ENCODE measurements around the gene SLC35E4. TPM values are rescaled to one million over a fixed set of nuclear protein-coding genes. Genes with fewer than 3 reads are reported as not detected.

The SLC35E4 gene
- total and polyA plus RNA-seq, 9 of the 15 experiments (the other 6 are each of a cell fraction or from before 2014, with no cell fraction given) = 0.06 to 2.3 (median 0.86) TPM; not detected in 1

DNA sequence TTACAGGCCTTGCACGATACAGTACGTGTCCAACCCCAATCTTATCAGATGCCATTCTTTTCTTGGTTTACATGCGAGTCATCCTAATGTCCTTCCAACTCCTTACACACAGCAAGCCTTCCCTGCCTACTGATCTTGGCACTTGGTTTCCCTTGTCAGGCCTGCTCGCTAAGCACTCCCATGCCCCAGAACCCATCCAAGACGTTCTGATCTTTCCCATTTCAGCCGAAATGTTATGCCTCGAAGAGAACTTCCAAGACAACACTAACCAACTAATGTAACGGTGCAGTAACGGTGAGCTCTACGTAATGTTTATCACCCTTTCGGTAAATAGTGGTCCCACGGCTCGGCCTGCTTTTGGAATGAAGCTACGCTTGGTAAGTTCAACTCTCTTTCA lies 44.4 kb upstream of the SLC35E4 start (continued):
- TF ChIP-seq SMARCB1 (IDR thresholded peaks at IDR 0.05; ENCODE audit: insufficient read length, low read depth) = no peak
- TF ChIP-seq TAF9B (IDR thresholded peaks at IDR 0.05; ENCODE audit: partially characterized antibody) = no peak

DNA sequence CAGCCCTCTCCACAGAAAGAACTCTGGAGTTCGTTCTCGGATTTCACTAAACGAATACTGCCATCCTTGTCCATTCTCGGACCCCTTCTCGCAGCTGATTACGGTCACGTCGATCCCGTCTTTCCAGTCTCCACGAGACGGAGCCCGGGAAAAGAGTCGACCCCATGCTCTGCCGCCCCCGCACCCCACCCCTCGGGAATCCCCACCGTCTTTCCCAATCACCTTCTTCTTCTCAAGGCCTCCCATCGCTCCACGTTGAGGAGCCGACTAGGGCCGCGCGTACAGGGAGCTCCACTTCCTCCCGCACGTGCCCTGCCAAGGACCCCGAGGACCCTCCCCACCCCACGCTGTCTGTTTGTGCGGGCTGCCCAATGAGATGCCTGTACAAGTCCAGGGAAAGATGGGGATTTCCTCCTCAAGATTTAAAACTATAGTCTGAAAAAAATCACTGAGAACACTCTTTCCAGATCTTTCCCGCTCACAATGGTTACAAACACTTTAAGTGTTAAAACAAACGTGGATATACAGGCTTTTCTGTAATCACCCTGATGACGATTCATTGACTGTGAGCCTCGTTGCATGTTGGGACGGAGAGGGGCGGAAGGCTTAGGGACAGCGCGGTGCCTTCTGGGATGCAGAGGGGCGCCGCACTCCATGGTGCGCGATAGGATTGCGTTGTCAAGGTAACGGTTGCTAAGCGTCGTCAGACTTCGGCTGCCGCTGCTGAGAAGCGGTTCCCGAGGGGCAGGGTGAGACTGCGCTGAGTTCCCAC lies 43.8 kb upstream of the SLC35E4 start, which contains the start of gene PES1:
Gene PES1, minus strand, starts transcription at position 323 of the 772 bp plus-strand sequence. Its CDS starts 77 bp downstream, at position 246.
- H3K9ac ChIP-seq (ENCODE audit: insufficient read depth in 1 of 2, low read depth in 2 of 2, low read length in 2 of 2) = peak within 1 kb of the TSS; percentile 90 to 92
- CTCF ChIA-PET (ENCODE audit: low intra/inter-chr PET ratio) = interaction anchor here (0.5 kb wide), 1 partner anchor 173 kb away, joined by 3 read pairs; no protein-coding TSS in a partner anchor
- intact Hi-C loops (cut with micrococcal nuclease) = no loop called here
- H3K27me3 ChIP-seq (ENCODE audit: control insufficient read depth in 2 of 2, insufficient read depth in 2 of 2, low read length in 2 of 2) = no peaks in the 10 kb centered on the region
- DNase-seq (ENCODE audit: extremely low read depth in 1 of 4, low spot score in 3 of 4) = peak; percentile 89 to 97 (median 92)
- H4K20me1 ChIP-seq (replicated peaks; ENCODE audit: control insufficient read depth, insufficient read depth, low read length) = no peaks in the 10 kb centered on the region
- peak within 1 kb of the TSS; percentile 61 for H3K4me3 ChIP-seq
- ATAC-seq = peak; percentile 99
- FAIRE-seq = peak; percentile 99
- POLR2A ChIA-PET = interaction anchor here (0.8 to 1.8 kb wide), 8 partner anchors 10 to 154 kb away, joined by 3 to 11 read pairs (median 5); partner anchors contain the start of gene TCN2
- peak within 1 kb of the TSS; percentile 96 for H3K4me2 ChIP-seq (ENCODE audit: insufficient read depth, low read length)
- in situ Hi-C loops (cut with MboI) = no loop called here
- H3K9me3 ChIP-seq (replicated peaks; ENCODE audit: control insufficient read depth, insufficient read depth, low read depth, low read length) = no peaks in the 10 kb centered on the region
- peaks cover 32% of the 10 kb centered on the region for H3K79me2 ChIP-seq (ENCODE audit: control insufficient read depth, insufficient read depth, low read length)
- H3K36me3 ChIP-seq (ENCODE audit: control insufficient read depth, insufficient read depth, low read length) = peaks cover 38% of the 10 kb centered on the region
- BruUV-seq (replicated peaks) = no TSS peak
- H2AFZ ChIP-seq (ENCODE audit: low read depth, low read length) = peak within 1 kb of the TSS; percentile 90
- H3K9me1 ChIP-seq (ENCODE audit: control insufficient read depth, insufficient read depth, low read length) = no peaks in the 10 kb centered on the region
- WGBS (ENCODE audit: insufficient coverage, low coverage, missing lambda C conversion rate) = 1% methylated on average over 40 of the region's 49 CpGs
- H3K4me1 ChIP-seq (replicated peaks in 1 of 2; ENCODE audit: control insufficient read depth in 2 of 2, insufficient read depth in 2 of 2, low read length in 2 of 2) = peaks cover 0 to 6% of the 10 kb centered on the region in 2 experiments; a peak in 2 of 5 replicates
- peak within 1 kb of the TSS; percentile 93 for H3K27ac ChIP-seq (ENCODE audit: extremely low read depth, low read depth, low read length)
- TF ChIP-seq BRD4 (IDR thresholded peaks at IDR 0.05) (0 out of 2 replicates have a peak, but pooled peaks have one; percentile 38), GABPA (tag; conservative IDR thresholded peaks at IDR 0.05; ENCODE audit: low read depth) (peak; percentile 78), ZFP30 (CRISPR knock-in tag; IDR thresholded peaks at IDR 0.05; ENCODE audit: borderline replicate concordance) (no peak), ZBTB8A (IDR thresholded peaks at IDR 0.05; ENCODE audit: partially characterized antibody) (no peak)
- TF ChIP-seq, protein P1, sequence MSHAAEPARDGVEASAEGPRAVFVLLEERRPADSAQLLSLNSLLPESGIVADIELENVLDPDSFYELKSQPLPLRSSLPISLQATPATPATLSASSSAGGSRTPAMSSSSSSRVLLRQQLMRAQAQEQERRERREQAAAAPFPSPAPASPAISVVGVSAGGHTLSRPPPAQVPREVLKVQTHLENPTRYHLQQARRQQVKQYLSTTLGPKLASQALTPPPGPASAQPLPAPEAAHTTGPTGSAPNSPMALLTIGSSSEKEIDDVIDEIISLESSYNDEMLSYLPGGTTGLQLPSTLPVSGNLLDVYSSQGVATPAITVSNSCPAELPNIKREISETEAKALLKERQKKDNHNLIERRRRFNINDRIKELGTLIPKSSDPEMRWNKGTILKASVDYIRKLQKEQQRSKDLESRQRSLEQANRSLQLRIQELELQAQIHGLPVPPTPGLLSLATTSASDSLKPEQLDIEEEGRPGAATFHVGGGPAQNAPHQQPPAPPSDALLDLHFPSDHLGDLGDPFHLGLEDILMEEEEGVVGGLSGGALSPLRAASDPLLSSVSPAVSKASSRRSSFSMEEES (CRISPR knock-in tag; IDR thresholded peaks at IDR 0.05) = no peak
- TF ChIP-seq, protein P2, sequence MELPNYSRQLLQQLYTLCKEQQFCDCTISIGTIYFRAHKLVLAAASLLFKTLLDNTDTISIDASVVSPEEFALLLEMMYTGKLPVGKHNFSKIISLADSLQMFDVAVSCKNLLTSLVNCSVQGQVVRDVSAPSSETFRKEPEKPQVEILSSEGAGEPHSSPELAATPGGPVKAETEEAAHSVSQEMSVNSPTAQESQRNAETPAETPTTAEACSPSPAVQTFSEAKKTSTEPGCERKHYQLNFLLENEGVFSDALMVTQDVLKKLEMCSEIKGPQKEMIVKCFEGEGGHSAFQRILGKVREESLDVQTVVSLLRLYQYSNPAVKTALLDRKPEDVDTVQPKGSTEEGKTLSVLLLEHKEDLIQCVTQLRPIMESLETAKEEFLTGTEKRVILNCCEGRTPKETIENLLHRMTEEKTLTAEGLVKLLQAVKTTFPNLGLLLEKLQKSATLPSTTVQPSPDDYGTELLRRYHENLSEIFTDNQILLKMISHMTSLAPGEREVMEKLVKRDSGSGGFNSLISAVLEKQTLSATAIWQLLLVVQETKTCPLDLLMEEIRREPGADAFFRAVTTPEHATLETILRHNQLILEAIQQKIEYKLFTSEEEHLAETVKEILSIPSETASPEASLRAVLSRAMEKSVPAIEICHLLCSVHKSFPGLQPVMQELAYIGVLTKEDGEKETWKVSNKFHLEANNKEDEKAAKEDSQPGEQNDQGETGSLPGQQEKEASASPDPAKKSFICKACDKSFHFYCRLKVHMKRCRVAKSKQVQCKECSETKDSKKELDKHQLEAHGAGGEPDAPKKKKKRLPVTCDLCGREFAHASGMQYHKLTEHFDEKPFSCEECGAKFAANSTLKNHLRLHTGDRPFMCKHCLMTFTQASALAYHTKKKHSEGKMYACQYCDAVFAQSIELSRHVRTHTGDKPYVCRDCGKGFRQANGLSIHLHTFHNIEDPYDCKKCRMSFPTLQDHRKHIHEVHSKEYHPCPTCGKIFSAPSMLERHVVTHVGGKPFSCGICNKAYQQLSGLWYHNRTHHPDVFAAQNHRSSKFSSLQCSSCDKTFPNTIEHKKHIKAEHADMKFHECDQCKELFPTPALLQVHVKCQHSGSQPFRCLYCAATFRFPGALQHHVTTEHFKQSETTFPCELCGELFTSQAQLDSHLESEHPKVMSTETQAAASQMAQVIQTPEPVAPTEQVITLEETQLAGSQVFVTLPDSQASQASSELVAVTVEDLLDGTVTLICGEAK (IDR thresholded peaks at IDR 0.05) = peak; percentile 80
- TF ChIP-seq, protein P2 (CRISPR knock-in tag; IDR thresholded peaks at IDR 0.05) = no peak
